Vagina (tissue), 2 donors: ENCODE data around the gene GHR.

Source experiments
- POLR2A ChIP-seq, 2 donors: fragments of 450-650 bp; IDR thresholded peaks; one replicate each; pipeline ENCODE4 v1.6.1; 2017; ENCODE audit warnings: antibody characterized with exemption in 2 of 2, mild to moderate bottlenecking in 2 of 2, moderate library complexity in 2 of 2
- TF ChIP-seq, protein P1 (sequence below), 3 experiments: fragments of 450-650 bp in 2 of 3; fragments of 200-600 bp in 1 of 3; sonication (generic) in 1 of 3; IDR thresholded peaks; one replicate each; pipeline ENCODE4 v1.5.1; 2017 to 2019; ENCODE audit warnings: antibody characterized with exemption in 3 of 3, mild to moderate bottlenecking in 2 of 3, moderate library complexity in 2 of 3

GRCh38 chr5:42599106-42599505, 175.9 kb downstream of the GHR start:
- TF ChIP-seq, protein P1, sequence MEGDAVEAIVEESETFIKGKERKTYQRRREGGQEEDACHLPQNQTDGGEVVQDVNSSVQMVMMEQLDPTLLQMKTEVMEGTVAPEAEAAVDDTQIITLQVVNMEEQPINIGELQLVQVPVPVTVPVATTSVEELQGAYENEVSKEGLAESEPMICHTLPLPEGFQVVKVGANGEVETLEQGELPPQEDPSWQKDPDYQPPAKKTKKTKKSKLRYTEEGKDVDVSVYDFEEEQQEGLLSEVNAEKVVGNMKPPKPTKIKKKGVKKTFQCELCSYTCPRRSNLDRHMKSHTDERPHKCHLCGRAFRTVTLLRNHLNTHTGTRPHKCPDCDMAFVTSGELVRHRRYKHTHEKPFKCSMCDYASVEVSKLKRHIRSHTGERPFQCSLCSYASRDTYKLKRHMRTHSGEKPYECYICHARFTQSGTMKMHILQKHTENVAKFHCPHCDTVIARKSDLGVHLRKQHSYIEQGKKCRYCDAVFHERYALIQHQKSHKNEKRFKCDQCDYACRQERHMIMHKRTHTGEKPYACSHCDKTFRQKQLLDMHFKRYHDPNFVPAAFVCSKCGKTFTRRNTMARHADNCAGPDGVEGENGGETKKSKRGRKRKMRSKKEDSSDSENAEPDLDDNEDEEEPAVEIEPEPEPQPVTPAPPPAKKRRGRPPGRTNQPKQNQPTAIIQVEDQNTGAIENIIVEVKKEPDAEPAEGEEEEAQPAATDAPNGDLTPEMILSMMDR (IDR thresholded peaks at IDR 0.05): no peak
- TF ChIP-seq POLR2A (IDR thresholded peaks at IDR 0.05): no peak
